Activated CD4-positive, alpha-beta T cell treated with anti-CD3 and anti-CD28 coated beads for 36 hours (primary cell): ENCODE measurements around the gene SELENOW. TPM values are rescaled to one million over a fixed set of nuclear protein-coding genes. Genes with fewer than 3 reads are reported as not detected.
"Not testable (repeated sequence)": the region's sequence is repeated elsewhere in the genome, so short reads cannot be mapped to it uniquely, and the experiment has no call there.

Experiments
- ATAC-seq: fragments of 200-7000 bp; cut with Tn5 transposase; one replicate; pipeline ENCODE4 v1.10.0; 2021; ENCODE audit warnings: mild to moderate bottlenecking, moderate library complexity
- CTCF ChIA-PET: fragments of 350-600 bp; sonication (Branson Sonifier 250); formaldehyde crosslinking; loops from one replicate; lab custom pipeline; 2021; ENCODE audit warnings: antibody characterized with exemption; lab: Charles Lee
- POLR2A ChIA-PET: fragments of 350-600 bp; sonication (Branson Sonifier 250); formaldehyde crosslinking; loops from one replicate; lab custom pipeline; 2021; ENCODE audit warnings: antibody characterized with exemption, inconsistent platforms; lab: Charles Lee
- DNase-seq: peaks from one replicate; pipeline ENCODE4 v3.0.0-alpha.2; 2020
- H3K27ac Mint-ChIP-seq: one replicate; pipeline ENCODE4 v1.8.0; 2021; ENCODE audit warnings: mixed read lengths
- H3K27me3 Mint-ChIP-seq: one replicate; pipeline ENCODE4 v1.8.0; 2021; ENCODE audit warnings: mixed read lengths
- H3K36me3 Mint-ChIP-seq: one replicate; pipeline ENCODE4 v1.8.0; 2021; ENCODE audit warnings: low read depth, mixed read lengths
- H3K4me1 Mint-ChIP-seq: one replicate; pipeline ENCODE4 v1.8.0; 2021; ENCODE audit warnings: mixed read lengths
- H3K4me3 Mint-ChIP-seq: one replicate; pipeline ENCODE4 v1.8.0; 2021; ENCODE audit warnings: mild to moderate bottlenecking, moderate library complexity, mixed read lengths
- H3K9me3 Mint-ChIP-seq: one replicate; pipeline ENCODE4 v1.8.0; 2021; ENCODE audit warnings: low read depth, mixed read lengths
- intact Hi-C, 2 experiments: fragments of 100-400 bp; cut with DNase I in 1 of 2; cut with micrococcal nuclease in 1 of 2; formaldehyde crosslinking; loops; one replicate each; pipeline versions ENCODE4 v1.14.2 to v1.15.1; 2022 to 2024; cut with DNase I, micrococcal nuclease
- total RNA-seq, 2 experiments: library from RNA; stranded (reverse); gene quantifications; one replicate each; pipeline ENCODE4 v1.2.3, GENCODE V29; 2021

SELENOW gene
- total RNA-seq, 2 experiments from 2014 or later, result 150 to 178 TPM

DNA sequence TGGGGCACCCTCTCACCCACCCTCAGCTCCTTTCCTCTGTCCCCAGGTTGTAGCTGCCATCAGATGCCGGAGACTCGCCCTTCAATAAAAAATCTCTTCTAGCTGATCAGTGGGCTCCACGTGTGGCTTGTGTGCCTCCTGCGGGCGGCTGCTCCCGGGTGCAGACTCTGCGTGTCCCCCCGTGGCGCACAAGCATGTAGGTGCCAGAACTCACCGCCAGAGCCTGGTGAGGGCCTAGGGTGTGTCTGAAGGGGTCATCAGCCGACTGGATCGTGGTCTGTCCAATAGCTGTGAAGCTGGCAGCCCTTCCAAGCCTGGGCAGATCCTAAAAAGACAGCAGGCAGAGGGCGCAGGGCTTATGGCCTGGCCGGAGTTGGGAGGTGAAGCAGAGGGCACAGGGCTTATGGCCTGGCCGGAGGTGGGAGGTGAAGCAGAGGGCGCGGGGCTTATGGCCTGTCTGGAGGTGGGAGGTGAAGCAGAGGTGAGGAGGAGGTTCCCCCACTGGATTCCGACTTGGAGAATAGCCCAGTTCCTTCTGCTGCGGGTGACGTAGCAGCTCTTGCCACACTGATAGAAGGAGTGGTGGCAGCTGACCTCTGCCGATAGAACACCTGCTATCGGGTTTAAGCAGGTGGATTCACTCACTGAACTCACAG is 21.4 kb upstream of the SELENOW start:
- intact Hi-C loops, result no loop called here
- Mint-ChIP-seq H3K9me3 (no peaks in the 10 kb centered on the region), H3K27ac (no peak overlapping the region), H3K4me3 (no peak overlapping the region), H3K36me3 (peaks cover 50% of the 10 kb centered on the region), H3K4me1 (peaks cover 8% of the 10 kb centered on the region), H3K27me3 (no peaks in the 10 kb centered on the region)
- CTCF ChIA-PET, result interaction anchor here (1.0 kb wide), 1 partner anchor 9 kb away, joined by 3 read pairs; no protein-coding TSS in a partner anchor
- DNase-seq (no peak), ATAC-seq (no peak)
- POLR2A ChIA-PET, result interaction anchor here (0.6 to 1.4 kb wide), 4 partner anchors 9 to 39 kb away, joined by 3 to 9 read pairs (median 5); no protein-coding TSS in a partner anchor

DNA sequence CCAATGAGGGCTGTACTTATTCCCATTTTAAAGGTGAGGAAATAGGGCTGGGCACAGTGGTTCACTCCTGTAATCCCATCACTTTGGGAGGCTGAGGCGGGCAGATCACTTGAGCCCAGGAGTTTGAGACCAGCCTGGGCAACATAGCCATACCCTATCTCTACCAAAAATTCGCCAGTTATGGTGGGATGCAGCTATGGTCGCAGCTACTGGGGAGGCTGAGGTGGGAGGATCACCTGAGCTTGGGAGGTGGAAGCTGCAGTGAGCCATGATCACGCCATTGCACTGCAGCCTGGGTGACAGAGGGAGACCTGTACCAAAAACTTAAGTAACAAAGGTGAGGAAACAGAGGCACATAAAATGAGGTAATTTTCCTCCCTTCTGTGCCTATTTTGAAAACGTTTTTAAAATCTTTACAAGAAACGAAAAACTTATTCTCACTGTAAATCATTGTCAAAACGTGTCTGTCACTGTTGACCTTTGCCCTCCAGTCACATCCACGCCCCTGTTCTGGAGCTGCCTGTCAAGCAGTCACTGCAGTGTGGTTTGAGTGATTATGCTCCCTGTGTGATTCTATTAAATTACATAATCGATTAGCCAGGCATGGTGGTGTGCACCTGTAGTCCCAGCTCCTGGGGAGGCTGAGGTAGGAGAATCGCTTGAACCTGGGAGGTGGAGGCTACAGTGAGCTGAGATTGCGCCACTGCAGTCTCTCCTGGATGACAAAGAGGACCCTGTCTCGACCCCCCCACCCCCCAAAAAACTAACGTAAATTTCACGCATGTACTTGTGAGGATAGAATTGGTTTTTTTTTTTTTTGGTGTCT is 20.7 kb upstream of the SELENOW start:
- no peak for DNase-seq

DNA sequence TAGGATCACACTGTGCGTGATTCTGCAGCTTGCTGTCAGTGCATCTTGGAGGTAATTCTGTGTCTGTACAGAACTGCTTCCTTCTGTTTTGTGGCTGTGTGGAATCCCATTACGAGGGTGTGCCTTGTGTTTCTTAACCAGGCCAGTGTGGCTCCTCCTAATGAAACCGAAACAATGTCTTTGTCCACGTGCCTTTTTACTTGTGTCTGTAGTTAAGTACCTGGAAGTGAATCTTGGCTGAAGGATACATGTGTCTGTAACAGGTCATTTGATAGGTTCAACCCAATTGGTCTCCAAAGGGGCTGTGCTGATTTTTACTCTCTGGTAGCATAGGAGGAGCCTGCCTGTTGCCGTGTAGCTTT is 20.1 kb upstream of the SELENOW start:
- intact Hi-C loops, result no loop called here
- H3K4me3 Mint-ChIP-seq, result no peak overlapping the region
- no peaks in the 10 kb centered on the region for H3K27me3 Mint-ChIP-seq
- ATAC-seq (no peak), DNase-seq (no peak)
- H3K4me1 Mint-ChIP-seq, result no peaks in the 10 kb centered on the region
- POLR2A ChIA-PET, result interaction anchor here (2.0 kb wide), 1 partner anchor 21 kb away, joined by 11 read pairs; no protein-coding TSS in a partner anchor
- peaks cover 37% of the 10 kb centered on the region for H3K36me3 Mint-ChIP-seq
- no peak overlapping the region for H3K27ac Mint-ChIP-seq
- H3K9me3 Mint-ChIP-seq, result no peaks in the 10 kb centered on the region
- CTCF ChIA-PET, result interaction anchor here (0.7 to 0.8 kb wide), 2 partner anchors 52 to 139 kb away, joined by 3 read pairs; no protein-coding TSS in a partner anchor

More for the DNA sequence above, 20.7 kb upstream of the SELENOW start:
- Mint-ChIP-seq H3K4me3 (no peak overlapping the region), H3K27ac (no peak overlapping the region), H3K4me1 (peaks cover under 1% of the 10 kb centered on the region), H3K9me3 (no peaks in the 10 kb centered on the region), H3K27me3 (no peaks in the 10 kb centered on the region), H3K36me3 (peaks cover 43% of the 10 kb centered on the region)
- ChIA-PET CTCF (interaction anchor here (0.7 to 1.0 kb wide), 2 partner anchors 9 to 245 kb away, joined by 3 read pairs; no protein-coding TSS in a partner anchor), POLR2A (interaction anchor here (0.6 to 2.0 kb wide), 5 partner anchors 22 to 241 kb away, joined by 3 to 11 read pairs (median 4); no protein-coding TSS in a partner anchor)
- ATAC-seq, result no peak
- intact Hi-C loops, result no loop called here

DNA sequence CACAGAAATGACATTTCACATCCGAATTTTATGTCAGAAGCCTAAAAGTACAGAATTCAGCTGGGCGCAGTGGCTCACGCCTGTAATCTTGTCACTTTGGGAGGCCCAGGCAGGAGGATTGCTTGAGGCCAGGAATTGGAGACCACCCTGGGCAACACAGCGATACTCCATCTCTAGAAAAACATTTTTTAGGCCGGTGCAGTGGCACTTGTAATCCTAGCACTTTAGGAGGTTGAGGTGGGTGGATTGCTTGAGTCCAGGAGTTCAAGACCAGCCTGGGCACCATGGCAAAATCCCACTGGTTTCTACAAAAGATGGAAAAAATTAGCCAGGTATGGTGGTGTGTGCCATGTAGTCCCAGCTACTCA is 17.9 kb upstream of the SELENOW start:
- Mint-ChIP-seq H3K27ac (no peak overlapping the region), H3K36me3 (peaks cover 28% of the 10 kb centered on the region), H3K4me3 (no peak overlapping the region), H3K27me3 (no peaks in the 10 kb centered on the region), H3K4me1 (no peaks in the 10 kb centered on the region), H3K9me3 (no peaks in the 10 kb centered on the region)
- DNase-seq (no peak), ATAC-seq (no peak)
- intact Hi-C loops, result no loop called here
- ChIA-PET CTCF (interaction anchor here (0.6 to 0.7 kb wide), 2 partner anchors 48 to 1356 kb away, joined by 3 to 4 read pairs; no protein-coding TSS in a partner anchor), POLR2A (interaction anchor here (0.6 to 1.0 kb wide), 3 partner anchors 12 to 277 kb away, joined by 4 to 9 read pairs (median 4); partner anchors contain the start of gene NOP53)

DNA sequence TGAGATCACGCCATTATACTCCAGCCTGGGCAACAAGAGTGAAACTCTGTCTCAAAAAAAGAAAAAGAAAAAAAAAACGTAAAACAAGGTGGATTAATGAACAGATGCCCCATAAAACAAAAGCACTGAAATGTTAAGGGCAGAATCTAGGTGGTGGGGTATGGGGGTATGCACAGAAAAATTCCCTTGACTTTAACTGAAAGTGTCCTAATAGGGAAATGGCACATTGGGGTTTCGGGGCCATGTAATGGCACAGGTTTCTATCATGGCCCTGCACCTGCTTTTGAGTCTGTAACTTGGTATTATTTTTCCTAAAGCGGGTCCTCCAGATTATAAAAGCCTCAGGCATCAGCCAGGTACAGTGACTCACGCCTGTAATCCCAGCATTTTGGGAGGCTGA is 16.9 kb upstream of the SELENOW start:
- DNase-seq (no peak), ATAC-seq (no peak)
- Mint-ChIP-seq H3K36me3 (peaks cover 24% of the 10 kb centered on the region), H3K27me3 (no peaks in the 10 kb centered on the region), H3K4me1 (no peaks in the 10 kb centered on the region), H3K27ac (no peak overlapping the region), H3K4me3 (no peak overlapping the region), H3K9me3 (no peaks in the 10 kb centered on the region)
- CTCF ChIA-PET, result interaction anchor here (0.6 kb wide), 1 partner anchor 39 kb away, joined by 6 read pairs; no protein-coding TSS in a partner anchor
- intact Hi-C loops, result no loop called here
- POLR2A ChIA-PET, result interaction anchor here (0.7 kb wide), 1 partner anchor 14 kb away, joined by 3 read pairs; no protein-coding TSS in a partner anchor

DNA sequence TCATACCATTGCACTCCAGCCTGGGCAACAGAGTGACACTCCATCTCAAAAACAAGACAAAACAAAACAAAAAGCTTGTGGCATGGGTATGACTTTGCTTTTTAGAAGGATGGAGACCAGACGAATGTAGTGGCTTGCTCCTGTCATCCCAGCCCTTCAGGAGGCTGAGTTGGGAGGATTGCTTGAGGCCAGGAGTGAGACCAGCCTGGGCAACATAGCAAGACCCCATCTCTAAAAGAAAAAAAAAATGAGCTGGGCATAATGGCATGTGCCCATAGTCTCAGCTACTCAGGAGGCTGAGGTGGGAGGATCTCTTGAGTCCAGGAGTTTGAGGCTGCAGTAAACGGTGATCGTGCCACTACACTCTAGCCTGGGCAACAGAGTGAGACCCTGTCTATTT is 16.4 kb upstream of the SELENOW start:
- Mint-ChIP-seq H3K27me3 (no peaks in the 10 kb centered on the region), H3K4me3 (no peak overlapping the region), H3K9me3 (no peaks in the 10 kb centered on the region), H3K36me3 (peaks cover 19% of the 10 kb centered on the region), H3K27ac (no peak overlapping the region), H3K4me1 (no peaks in the 10 kb centered on the region)
- ATAC-seq (no peak), DNase-seq (no peak)
- ChIA-PET POLR2A (no interaction called here), CTCF (interaction anchor here (0.6 kb wide), 1 partner anchor 38 kb away, joined by 6 read pairs; no protein-coding TSS in a partner anchor)
- intact Hi-C loops, result no loop called here

DNA sequence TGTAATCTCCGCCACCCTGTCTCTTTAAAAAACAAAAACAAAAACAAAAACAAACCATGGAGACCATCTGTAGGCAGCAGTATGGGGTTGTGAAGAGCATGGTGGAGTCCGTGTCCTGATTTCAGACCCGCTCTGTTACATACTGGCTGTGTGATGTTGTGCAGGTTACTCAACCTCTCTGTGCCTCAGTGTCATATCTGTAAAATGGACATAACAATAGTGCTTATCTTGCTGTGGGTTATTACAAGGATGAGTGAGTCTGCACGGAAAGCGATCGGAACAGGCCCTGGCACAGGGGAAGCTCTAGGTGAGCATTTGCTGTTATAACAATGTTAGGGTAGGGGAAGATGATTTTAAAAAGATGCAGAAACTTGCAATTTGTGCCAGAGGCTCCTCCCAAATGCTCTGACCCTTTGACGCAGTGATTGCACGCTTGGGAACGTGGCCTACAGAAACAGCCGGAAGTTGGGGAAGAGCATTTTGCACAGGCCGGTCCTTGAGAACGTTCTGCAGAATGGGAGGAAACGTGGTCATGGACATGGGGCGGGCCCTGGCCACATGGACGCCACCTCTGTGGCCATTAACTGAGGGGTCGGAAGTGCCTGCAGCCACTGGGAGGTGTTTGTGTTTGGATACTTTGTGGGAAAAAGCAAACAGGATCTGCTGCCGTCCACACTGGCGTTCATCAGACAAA is 15.7 kb upstream of the SELENOW start:
- POLR2A ChIA-PET, result interaction anchor here (0.7 kb wide), 1 partner anchor 9 kb away, joined by 3 read pairs; no protein-coding TSS in a partner anchor
- Mint-ChIP-seq H3K27ac (no peak overlapping the region), H3K27me3 (no peaks in the 10 kb centered on the region), H3K4me3 (no peak overlapping the region), H3K9me3 (no peaks in the 10 kb centered on the region), H3K4me1 (no peaks in the 10 kb centered on the region), H3K36me3 (peaks cover 13% of the 10 kb centered on the region)
- DNase-seq, result no peak
- CTCF ChIA-PET, result no interaction called here
- ATAC-seq, result no peak
- intact Hi-C loops, result no loop called here

DNA sequence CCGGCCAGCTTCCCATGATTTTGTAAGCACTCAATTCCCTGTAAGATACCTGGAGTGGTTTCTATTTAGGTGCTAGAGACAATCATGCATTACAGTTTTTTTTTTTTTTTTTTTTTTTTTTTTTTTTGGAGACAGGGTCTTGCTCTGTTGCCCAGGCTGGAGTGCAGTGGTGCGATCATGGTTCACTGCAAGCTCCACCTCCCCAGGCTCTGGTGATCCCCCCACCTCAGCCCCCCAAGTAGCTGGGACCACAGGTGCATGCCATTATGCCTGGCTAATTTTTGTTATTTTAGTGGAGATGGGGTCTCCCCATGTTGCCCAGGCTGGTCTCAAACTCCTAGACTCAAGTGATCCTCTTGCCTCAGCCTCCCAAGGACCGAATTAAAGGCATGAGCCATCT is 13.8 kb upstream of the SELENOW start:
- POLR2A ChIA-PET, H3K27me3 Mint-ChIP-seq, H3K27ac Mint-ChIP-seq, intact Hi-C loops, H3K36me3 Mint-ChIP-seq, DNase-seq, ATAC-seq, H3K4me1 Mint-ChIP-seq, H3K4me3 Mint-ChIP-seq, H3K9me3 Mint-ChIP-seq: not testable (repeated sequence)
- CTCF ChIA-PET, result interaction anchor here (0.7 to 1.9 kb wide), 6 partner anchors 12 to 35 kb away, joined by 3 to 9 read pairs (median 4); no protein-coding TSS in a partner anchor

DNA sequence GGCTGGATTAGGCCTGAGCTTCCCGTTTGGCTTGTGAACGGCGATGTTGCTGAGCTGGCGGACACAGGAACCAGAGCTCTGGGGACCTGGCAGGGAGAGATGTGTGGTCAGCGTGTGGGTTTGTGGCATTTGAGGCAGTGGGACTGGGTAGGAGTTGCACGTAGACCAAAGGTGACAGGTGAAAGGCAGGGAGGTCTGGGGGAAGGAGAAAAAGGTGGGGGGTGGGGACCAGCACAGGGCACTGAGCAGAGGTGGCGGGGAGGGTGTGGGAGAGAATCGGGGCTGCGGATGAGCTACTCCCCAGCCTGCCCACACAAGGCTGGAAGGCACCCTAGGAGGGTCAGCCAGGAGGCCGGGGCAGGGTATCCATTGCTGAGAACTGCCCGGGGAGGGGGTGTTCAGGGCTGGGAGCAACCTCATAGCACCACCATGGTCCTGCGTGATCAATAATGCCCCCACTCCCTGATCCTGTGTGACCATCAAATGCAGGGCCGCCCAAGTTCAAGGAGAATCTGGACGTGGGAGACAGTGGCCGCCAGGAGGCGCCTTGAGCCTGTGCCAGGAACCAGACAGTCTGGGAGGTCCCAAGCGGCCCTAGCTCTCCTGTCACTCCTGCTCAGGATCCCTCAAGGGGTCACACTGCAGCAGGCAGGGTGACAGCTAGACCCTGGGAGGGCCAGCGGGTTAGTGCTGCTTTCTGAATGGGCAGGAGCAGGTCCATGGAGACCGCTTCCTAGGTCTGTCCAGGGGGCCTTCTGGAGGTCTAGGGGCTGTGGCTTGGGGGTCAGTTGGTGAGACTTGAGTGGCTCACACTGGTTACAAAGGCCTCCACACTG is 12.8 kb upstream of the SELENOW start:
- CTCF ChIA-PET, result interaction anchor here (0.7 to 3.4 kb wide), 8 partner anchors 8 to 103 kb away, joined by 3 to 18 read pairs (median 4); partner anchors contain the start of gene SELENOW
- H3K4me3 Mint-ChIP-seq, result no peak overlapping the region
- POLR2A ChIA-PET, result interaction anchor here (0.5 to 0.6 kb wide), 2 partner anchors 9 to 42 kb away, joined by 3 read pairs; no protein-coding TSS in a partner anchor
- intact Hi-C loops, result loop anchor here (1.0 kb wide), 1 partner anchor 23 kb away; no protein-coding TSS in a partner anchor
- no peak overlapping the region for H3K27ac Mint-ChIP-seq
- H3K4me1 Mint-ChIP-seq, result peaks cover 9% of the 10 kb centered on the region
- peak; percentile 74 for DNase-seq
- H3K9me3 Mint-ChIP-seq, result no peaks in the 10 kb centered on the region
- H3K27me3 Mint-ChIP-seq, result peaks cover 3% of the 10 kb centered on the region
- peaks cover 1% of the 10 kb centered on the region for H3K36me3 Mint-ChIP-seq
- peak; percentile 67 for ATAC-seq

DNA sequence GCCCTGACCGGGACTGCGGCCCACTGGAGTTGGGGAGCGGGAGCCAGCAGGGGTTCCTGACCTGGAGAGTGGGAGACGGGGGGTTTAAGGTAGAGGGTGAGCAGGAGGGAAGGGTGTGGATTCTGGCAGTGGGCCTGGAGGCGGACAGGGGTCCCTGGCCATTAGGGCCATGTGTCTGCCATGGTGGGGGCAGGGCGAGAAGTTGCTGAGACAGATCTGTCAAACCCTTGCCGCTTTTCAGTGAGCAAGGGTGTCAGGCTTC is 12.2 kb upstream of the SELENOW start:
- Mint-ChIP-seq H3K27ac (no peak overlapping the region), H3K36me3 (peaks cover 1% of the 10 kb centered on the region), H3K4me3 (no peak overlapping the region), H3K27me3 (peaks cover 3% of the 10 kb centered on the region), H3K4me1 (peaks cover 9% of the 10 kb centered on the region), H3K9me3 (no peaks in the 10 kb centered on the region)
- no peak for DNase-seq
- intact Hi-C loops, result loop anchor here (1.0 kb wide), 1 partner anchor 22 kb away; no protein-coding TSS in a partner anchor
- ChIA-PET POLR2A (no interaction called here), CTCF (interaction anchor here (1.3 to 3.4 kb wide), 4 partner anchors 9 to 103 kb away, joined by 3 to 18 read pairs (median 7); partner anchors contain the start of gene SELENOW)
- no peak for ATAC-seq
